ENCODE results near the gene CDIPT. TPM values are rescaled to one million over a fixed set of nuclear protein-coding genes. Genes with fewer than 3 reads are reported as not detected.

Gene CDIPT
- total RNA-seq, 1 donor from 2014 or later = 21.0 TPM

DNA sequence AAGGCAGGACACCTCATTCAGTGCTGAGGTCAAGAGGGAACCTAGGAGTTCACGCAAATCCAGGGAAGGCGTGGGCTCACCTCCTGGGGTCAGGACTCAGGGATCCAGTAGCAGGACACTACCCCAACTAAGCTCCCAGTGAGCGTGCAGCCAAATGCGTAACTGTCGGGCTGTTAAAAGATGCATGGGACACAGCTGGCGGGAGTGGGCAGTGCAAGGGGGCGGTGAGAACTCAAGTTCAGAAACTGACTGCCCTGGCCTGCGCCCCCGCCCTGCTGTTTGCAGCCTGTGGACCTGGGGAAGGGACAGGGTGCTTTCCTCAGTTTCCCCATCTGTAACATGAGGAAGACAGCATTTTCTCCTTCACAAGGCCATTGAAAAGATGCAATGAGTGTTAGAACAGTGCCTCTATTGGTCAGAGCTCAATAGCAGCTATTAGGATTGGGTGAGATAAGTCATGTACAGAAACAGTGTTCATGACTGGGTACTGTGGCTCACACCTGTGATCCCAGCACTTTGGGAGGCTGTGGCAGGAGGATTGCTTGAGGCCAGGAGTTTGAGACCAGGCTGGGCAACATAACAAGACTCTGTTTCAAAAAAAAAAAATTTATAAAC lies 20.2 kb downstream of the CDIPT start:
- TF ChIP-seq CTCF (IDR thresholded peaks at IDR 0.05) = no peak
- H3K27ac ChIP-seq = no peak overlapping the region
- no peaks in the 10 kb centered on the region for H3K4me1 ChIP-seq
- H3K27me3 ChIP-seq = no peaks in the 10 kb centered on the region
- H3K27ac Mint-ChIP-seq = no peak overlapping the region
- no peaks in the 10 kb centered on the region for H3F3A ChIP-seq (ENCODE audit: low read depth)
- H3K4me1 Mint-ChIP-seq = no peaks in the 10 kb centered on the region
- no peak overlapping the region for H3K4me3 ChIP-seq
- H2AFZ ChIP-seq (replicated peaks) = no peak overlapping the region
- H4K20me1 ChIP-seq (ENCODE audit: low read depth) = no peaks in the 10 kb centered on the region
- H3K9me3 ChIP-seq (ENCODE audit: low read depth) = no peaks in the 10 kb centered on the region
- no peak overlapping the region for H3K4me3 Mint-ChIP-seq
- H3K79me2 ChIP-seq (ENCODE audit: low read depth) = no peaks in the 10 kb centered on the region
- H3K27me3 Mint-ChIP-seq (ENCODE audit: insufficient read depth, low read depth) = peaks cover 8% of the 10 kb centered on the region
- no peak for DNase-seq (ENCODE audit: low spot score)
- H3K4me2 ChIP-seq = no peak overlapping the region
- H3K9me3 Mint-ChIP-seq = no peaks in the 10 kb centered on the region
- no peaks in the 10 kb centered on the region for H3K36me3 ChIP-seq
- H3K9ac ChIP-seq = no peak overlapping the region
- no peaks in the 10 kb centered on the region for H3K36me3 Mint-ChIP-seq

- no peaks in the 10 kb centered on the region for H3K9me3 Mint-ChIP-seq
- H4K20me1 ChIP-seq (ENCODE audit: low read depth) = no peaks in the 10 kb centered on the region
- no peak overlapping the region for H3K4me3 ChIP-seq
- no peak overlapping the region for H3K27ac Mint-ChIP-seq
- H3K9me3 ChIP-seq (ENCODE audit: low read depth) = no peaks in the 10 kb centered on the region
- no peaks in the 10 kb centered on the region for H3K36me3 ChIP-seq
- no peaks in the 10 kb centered on the region for H3F3A ChIP-seq (ENCODE audit: low read depth)
- no peak for DNase-seq (ENCODE audit: low spot score)
- H3K4me1 ChIP-seq = no peaks in the 10 kb centered on the region
- TF ChIP-seq EZH2phosphoT487 (IDR thresholded peaks at IDR 0.05) (no peak), CTCF (IDR thresholded peaks at IDR 0.05) (no peak)
- H3K9ac ChIP-seq = no peak overlapping the region
- H3K27me3 Mint-ChIP-seq (ENCODE audit: insufficient read depth, low read depth) = peaks cover 4% of the 10 kb centered on the region
- no peak overlapping the region for H2AFZ ChIP-seq (replicated peaks)
- no peak overlapping the region for H3K27ac ChIP-seq
- no peak overlapping the region for H3K4me2 ChIP-seq
- H3K4me1 Mint-ChIP-seq = no peaks in the 10 kb centered on the region
- no peaks in the 10 kb centered on the region for H3K27me3 ChIP-seq
- no peaks in the 10 kb centered on the region for H3K36me3 Mint-ChIP-seq
- no peaks in the 10 kb centered on the region for H3K79me2 ChIP-seq (ENCODE audit: low read depth)
- no peak overlapping the region for H3K4me3 Mint-ChIP-seq
Observed at GRCh38 chr16:29841631-29842030, 21.4 kb downstream of the CDIPT start.

DNA sequence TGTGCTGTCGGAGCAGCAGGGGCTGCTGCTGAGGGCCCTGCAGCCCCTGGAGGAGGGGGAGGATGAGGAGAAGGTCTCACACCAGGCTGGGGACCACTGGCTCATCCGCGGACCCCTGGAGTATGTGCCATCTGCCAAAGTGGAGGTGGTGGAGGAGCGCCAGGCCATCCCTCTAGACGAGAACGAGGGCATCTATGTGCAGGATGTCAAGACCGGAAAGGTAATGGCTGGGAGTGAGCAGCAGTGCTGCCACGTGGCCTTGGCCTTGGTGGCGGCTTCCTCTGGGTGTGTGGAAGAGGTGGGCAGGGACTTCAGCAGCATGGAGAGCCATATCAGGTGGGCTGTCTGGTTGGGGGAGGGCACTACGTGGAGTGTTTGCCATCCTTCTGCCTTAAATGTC lies 22.8 kb downstream of the CDIPT start:
- Mint-ChIP-seq H3K4me3 (no peak overlapping the region), H3K36me3 (no peaks in the 10 kb centered on the region), H3K4me1 (peaks cover 4% of the 10 kb centered on the region), H3K27ac (peak overlapping the region; percentile 46), H3K27me3 (ENCODE audit: insufficient read depth, low read depth) (peaks cover 4% of the 10 kb centered on the region), H3K9me3 (no peaks in the 10 kb centered on the region)
- no peak for TF ChIP-seq EZH2 (IDR thresholded peaks at IDR 0.05)
- no peak for TF ChIP-seq EZH2phosphoT487 (IDR thresholded peaks at IDR 0.05)
- TF ChIP-seq CTCF (IDR thresholded peaks at IDR 0.05) = no peak
- DNase-seq (ENCODE audit: low spot score) = no peak
- H3K4me2 ChIP-seq = no peak overlapping the region
- no peak overlapping the region for H3K9ac ChIP-seq
- H3K27ac ChIP-seq = no peak overlapping the region
- no peaks in the 10 kb centered on the region for H3F3A ChIP-seq (ENCODE audit: low read depth)
- H3K36me3 ChIP-seq = no peaks in the 10 kb centered on the region
- no peak overlapping the region for H3K4me3 ChIP-seq
- no peak overlapping the region for H2AFZ ChIP-seq (replicated peaks)
- H3K27me3 ChIP-seq = no peaks in the 10 kb centered on the region
- H3K9me3 ChIP-seq (ENCODE audit: low read depth) = no peaks in the 10 kb centered on the region
- no peaks in the 10 kb centered on the region for H3K4me1 ChIP-seq
- no peaks in the 10 kb centered on the region for H3K79me2 ChIP-seq (ENCODE audit: low read depth)
- H4K20me1 ChIP-seq (ENCODE audit: low read depth) = no peaks in the 10 kb centered on the region
